Suprapubic skin (tissue), 3 donors: ENCODE data around the gene ARMC2.
"Not testable (repeated sequence)": the region's sequence is repeated elsewhere in the genome, so short reads cannot be mapped to it uniquely, and the experiment has no call there.

Experiments
- EP300 ChIP-seq: sonication (generic); formaldehyde crosslinking; IDR thresholded peaks from one replicate; pipeline ENCODE4 v1.6.1; 2017; ENCODE audit warnings: antibody characterized with exemption
- TF ChIP-seq, protein P1 (sequence below), 2 donors: fragments of 200-600 bp in 1 of 2; fragments of 450-650 bp in 1 of 2; sonication (generic) in 1 of 2; IDR thresholded peaks; one replicate each; pipeline ENCODE4 v1.5.1; 2016 to 2019; ENCODE audit warnings: antibody characterized with exemption in 2 of 2, mild to moderate bottlenecking in 1 of 2, moderate library complexity in 1 of 2

DNA sequence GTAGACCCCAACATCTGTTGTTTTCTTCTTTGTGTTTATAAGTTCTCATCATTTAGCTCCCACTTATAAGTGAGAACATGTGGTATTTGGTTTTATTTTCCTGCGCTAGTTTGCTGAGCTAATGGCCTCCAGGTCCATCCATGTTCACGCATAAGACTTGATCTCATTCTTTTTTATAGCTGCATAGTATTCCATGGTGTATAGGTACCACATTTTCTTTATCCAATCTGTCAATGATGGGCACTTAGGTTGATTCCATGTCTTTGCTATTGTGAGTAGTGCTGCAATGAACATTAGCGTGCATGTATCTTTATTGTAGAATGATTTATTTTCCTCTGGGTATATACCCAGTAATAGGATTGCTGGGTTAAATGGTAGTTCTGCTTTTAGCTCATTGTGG, 82.9 kb downstream of the ARMC2 start:
- TF ChIP-seq, protein P1, sequence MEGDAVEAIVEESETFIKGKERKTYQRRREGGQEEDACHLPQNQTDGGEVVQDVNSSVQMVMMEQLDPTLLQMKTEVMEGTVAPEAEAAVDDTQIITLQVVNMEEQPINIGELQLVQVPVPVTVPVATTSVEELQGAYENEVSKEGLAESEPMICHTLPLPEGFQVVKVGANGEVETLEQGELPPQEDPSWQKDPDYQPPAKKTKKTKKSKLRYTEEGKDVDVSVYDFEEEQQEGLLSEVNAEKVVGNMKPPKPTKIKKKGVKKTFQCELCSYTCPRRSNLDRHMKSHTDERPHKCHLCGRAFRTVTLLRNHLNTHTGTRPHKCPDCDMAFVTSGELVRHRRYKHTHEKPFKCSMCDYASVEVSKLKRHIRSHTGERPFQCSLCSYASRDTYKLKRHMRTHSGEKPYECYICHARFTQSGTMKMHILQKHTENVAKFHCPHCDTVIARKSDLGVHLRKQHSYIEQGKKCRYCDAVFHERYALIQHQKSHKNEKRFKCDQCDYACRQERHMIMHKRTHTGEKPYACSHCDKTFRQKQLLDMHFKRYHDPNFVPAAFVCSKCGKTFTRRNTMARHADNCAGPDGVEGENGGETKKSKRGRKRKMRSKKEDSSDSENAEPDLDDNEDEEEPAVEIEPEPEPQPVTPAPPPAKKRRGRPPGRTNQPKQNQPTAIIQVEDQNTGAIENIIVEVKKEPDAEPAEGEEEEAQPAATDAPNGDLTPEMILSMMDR (IDR thresholded peaks at IDR 0.05), result not testable (repeated sequence)
- not testable (repeated sequence) for TF ChIP-seq EP300
